HG03521 (cell line): ENCODE data around the gene DKK2.
A peak's percentile ranks its signal among the peaks of the same experiment; 100 is the strongest.

ENCODE experiments used
- ATAC-seq: cut with Tn5 transposase; IDR thresholded peaks from one replicate; pipeline ENCODE4 v1.9.1; 2021; ENCODE audit warnings: mild to moderate bottlenecking, moderate library complexity; ENCODE audit not compliant: unreplicated experiment

The DKK2 gene, protein sequence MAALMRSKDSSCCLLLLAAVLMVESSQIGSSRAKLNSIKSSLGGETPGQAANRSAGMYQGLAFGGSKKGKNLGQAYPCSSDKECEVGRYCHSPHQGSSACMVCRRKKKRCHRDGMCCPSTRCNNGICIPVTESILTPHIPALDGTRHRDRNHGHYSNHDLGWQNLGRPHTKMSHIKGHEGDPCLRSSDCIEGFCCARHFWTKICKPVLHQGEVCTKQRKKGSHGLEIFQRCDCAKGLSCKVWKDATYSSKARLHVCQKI

DNA sequence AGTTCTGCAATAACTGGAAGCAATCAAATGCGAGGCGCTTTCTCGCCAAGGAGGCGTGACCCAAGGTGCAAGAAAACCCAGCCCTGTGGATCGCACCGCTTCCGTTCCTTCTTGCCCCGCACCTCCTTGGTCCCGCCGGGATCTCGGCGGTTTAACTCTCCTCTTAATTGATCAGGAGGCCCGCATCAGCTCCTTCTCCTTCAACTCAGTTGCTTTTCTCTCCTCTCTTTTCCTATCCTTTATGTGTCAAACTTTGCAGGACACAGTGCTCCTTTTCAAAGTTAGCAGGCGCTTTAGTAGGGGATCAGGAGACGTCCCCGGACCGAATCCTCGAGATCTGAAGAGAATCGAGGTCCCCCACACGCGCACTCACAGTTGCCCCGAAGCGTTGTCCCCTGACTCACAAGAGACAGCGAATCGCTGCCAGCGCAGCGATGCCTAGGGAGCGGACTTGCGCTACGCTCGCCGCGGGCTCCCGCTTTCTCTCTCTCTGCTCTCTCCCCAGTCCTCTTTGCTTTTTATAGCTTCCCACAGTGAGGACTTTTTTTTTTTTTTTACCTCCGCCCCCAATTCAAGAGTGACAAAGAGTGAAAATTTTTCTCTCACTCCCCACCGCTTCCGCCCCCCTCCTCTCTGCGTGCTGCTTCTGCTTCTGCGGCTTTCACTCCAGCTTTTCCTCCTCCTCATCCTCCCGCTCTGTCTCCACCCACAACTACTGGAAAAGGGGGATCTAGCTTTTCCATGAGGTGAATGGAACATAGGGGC lies at the start of gene DKK2:
Gene DKK2, minus strand, starts transcription at position 495 of the 765 bp plus-strand sequence. CDS start 722 bp downstream, outside the sequence.
- ATAC-seq, result no peak

DNA sequence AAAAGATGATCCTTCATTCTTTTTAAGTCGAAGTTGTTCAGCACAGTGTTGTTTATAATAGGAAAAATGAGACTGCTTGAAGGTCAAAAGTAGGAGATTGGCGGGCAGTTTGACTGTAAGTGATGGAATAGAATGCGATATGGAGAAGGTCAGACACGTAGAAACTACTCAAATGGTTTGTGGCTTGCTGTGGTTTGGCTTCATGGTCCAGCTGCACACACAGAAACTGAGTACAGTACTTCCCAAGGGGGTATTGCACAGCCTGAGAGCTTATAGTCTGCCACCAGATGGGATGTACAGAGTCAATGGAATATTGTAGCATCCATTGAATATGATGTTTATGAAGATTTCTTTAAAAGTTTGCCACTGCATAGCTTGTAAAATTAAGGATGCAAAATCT lies 41.1 kb upstream of the DKK2 start:
- ATAC-seq, result no peak

DNA sequence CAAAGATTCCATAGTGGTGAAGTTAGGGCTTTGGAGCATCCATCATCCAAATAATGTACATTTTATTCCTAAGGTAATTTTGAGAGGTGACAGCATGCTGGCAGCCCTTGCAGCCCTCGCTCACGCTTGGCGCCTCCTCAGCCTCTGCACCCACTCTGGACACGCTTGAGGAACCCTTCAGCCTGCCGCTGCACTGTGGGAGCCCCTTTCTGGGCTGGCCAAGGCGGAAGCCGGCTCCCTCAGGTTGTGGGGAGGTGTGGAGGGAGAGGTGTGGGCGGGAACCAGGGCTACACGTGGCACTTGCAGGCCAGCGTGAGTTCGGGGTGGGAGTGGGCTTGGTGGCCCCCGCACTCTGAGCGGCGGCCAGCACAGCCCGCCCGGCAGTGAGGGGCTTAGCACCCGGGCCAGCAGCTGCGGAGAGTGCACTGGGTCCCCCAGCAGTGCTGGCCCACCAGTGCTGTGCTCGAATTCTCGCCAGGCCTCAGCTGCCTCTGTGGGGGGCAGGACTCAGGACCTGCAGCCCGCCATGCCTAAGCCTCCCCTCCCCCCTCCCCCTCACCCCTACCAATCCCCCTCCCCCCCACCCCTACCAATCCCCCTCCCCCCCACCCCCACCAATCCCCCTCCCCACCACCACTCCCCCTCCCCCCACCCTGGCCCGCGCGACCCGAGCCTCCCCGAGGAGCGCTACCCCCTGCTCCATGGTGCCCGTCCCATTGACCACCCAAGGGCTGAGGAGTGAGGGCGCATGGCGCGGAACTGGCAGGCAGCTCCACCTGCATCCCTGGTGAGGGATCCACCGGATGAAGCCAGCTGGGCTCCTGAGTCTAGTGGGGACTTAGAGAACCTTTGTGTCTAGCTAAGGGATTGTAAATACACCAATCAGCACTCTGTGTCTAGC lies 37.0 kb upstream of the DKK2 start:
- no peak for ATAC-seq

DNA sequence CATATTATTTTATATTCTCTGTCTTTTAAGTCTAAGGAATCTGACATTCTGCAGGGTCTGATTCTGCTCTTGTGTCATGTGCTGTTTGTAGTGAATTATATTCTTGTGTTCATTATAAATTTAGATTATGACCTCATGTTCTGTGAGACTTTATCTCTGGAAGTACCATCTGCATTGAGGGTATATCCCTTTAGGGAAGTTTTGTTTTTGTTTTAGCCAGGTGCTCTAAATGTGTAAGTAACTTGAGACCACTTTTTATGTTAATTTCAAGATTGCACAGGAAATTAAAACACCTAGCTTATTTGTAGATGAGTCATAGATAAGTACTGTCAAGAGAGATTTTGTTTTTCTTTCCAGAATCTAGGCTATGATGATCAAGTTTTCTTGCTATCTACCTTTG lies 35.0 kb upstream of the DKK2 start:
- ATAC-seq, result no peak

DNA sequence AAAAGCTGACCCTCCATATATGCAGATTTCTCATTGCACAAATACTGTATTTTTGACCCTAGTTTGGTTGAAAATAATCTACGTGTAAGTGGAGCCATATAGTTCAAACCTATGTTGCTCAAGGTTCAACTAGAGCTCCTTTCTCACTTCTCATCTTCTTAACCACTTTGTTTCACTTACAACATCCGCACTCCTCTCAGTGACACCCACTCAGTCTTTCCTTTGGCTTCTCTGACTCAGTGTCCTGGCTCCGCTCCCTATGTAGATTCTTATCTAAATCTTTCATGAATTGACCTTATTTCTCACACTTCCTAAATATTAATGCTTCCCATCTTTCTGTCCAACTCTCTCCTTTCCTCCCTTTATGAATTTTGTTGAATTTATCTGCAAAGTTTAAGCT lies 32.9 kb upstream of the DKK2 start:
- peak; percentile 45 for ATAC-seq

DNA sequence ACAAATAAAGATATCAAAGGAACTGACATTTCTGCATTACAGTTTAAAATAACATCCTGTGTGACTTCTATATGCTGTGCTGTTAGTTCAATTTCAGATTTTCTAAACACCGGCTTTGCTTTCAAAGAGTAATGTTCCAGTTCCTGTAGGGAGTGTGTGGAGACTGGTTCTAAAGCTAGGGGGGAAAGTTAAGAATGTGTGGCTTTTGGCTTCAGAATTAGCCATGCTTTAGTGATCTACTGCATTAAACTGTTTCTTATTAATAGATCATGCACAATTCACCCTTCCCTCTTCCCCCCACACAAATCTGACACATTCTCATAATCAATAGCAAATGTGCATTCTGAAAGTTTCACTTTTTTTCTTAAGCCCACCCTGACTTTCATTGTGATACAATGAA lies 32.0 kb upstream of the DKK2 start:
- ATAC-seq, result no peak

DNA sequence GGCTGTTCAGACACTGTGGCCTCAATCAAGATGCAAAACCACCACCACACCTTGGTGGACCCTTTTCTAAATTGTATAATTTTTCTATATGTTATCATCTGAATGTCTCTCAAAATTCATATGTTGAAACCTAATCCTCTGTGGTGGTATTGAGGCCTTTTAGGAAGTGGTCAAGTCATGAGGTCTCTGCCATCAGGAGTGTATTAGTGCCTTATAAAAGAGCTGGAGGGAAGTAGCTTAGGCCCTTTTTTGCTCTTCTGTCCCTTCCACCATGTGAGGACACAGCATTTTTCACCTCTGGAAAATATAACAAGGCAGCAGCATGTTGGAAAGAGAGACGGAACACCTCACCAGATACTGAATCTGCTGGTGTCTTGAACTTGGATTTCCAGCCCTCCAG lies 30.5 kb upstream of the DKK2 start:
- ATAC-seq, result no peak

DNA sequence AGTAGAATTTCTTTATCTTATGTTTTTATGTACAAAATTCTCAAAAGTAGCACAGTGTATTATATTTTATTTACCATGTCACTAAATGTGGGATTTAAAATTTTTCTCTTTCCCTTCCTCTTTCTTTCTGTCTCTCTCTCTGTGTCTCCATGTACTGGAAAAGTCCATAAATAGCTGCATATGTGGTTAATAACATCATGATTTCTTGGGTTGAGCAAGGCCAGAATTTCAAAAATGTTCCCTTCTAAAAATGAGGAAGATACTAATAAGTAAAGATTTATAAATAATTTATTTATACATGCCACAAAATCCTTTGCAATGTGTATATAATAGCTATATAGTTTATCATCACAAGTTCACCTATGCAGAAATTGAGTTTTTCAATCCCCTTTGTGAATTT lies 29.1 kb upstream of the DKK2 start:
- ATAC-seq, result no peak

DNA sequence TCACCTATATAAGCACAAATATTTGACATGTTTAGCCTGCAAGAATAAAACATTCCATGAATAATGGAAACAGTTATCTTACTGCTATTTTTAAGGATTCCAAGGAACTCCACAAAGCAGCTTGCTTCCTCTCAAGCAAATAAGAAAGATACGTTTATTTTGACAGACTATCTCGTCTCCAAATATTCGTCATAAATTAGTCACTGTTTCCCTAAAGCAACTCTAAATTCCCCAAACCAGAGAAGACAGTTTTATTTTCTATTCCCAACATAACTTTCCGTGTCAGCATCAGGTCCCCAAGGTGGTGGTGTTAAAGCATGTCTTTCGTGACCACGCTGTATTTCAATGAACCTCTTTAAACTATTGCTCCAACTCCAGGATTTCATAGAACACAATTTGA lies 24.3 kb upstream of the DKK2 start:
- no peak for ATAC-seq

DNA sequence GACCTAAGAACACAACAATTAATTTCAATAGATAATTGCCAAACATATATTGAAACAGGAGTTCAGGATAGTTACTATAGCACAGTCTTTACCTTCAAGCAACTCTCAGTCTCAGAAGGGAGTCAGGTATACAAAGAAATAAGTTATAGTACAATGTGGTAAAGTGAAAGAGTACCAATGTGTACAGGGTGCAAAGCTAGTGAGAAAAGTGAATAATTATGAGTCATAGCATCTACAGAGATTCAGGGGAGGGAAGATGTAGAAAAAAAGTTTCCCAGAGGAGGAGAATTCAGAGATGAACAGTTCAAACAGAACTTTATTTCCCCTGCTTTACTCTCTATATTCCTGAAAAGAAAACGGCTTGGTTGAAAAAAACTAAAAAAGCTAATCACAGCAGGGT lies 22.7 kb upstream of the DKK2 start:
- ATAC-seq, result no peak

DNA sequence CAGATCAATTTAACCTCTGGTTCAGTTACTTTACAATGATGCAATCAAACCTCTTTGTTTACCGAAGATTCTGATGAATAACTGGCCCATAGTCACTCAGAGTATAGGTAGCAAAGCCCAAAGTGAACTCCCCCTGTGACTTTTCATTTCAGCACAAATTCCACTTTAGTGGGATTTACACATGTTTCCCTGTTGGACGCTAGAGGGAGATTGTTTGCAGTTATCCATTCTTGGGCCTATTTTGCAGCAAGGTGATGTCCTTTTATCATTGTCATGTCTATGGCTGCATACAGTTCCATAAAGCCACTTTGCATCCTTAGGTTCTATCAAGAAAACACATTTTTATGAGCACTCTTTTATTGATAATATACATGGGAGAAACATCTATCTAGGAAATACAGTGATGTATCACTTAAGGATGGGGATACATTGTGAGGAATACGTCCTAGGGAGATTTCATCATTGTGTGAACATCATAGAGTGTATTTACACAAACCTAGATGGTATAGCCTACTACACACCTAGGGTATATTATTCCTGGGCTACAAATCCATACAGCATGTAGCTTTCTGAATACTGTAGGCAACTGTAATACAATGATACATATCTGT lies 14.5 kb upstream of the DKK2 start:
- no peak for ATAC-seq

DNA sequence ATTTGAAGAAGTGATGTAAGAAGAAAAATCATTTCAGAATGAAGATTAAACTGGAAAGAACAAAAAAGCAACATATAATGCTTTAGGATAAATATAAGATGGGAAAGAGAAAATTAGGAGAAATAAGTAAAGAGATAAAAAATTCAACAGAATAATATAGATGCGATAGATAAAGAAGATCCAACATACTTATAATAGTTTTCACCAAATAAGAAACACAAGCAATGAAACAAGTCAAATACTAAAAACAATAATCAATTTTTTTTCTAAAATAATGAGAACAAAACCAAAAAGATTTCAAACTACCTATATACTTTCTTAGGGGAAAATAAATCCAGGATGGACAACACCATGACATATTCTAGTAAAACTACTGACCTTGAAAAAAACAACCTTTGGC lies 10.1 kb upstream of the DKK2 start:
- no peak for ATAC-seq

DNA sequence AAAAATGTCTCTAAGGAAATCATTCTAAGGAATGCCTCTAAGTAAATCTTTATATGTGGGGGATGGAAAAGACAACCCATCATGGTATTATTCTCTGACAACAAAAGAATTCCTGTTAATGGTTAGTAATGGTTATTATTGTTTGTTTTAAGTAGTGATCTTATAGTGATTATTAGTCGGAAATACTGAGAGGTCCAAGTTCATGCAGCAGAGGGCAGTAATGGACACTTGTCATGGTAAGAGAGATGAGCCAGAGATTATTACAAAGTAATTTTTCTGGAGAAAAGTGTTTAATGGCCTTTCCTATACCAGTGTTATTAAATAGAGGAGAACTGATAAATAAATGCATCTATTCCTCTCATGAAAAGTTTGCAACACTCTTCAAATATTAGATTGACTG lies 8.1 kb upstream of the DKK2 start:
- ATAC-seq, result no peak

DNA sequence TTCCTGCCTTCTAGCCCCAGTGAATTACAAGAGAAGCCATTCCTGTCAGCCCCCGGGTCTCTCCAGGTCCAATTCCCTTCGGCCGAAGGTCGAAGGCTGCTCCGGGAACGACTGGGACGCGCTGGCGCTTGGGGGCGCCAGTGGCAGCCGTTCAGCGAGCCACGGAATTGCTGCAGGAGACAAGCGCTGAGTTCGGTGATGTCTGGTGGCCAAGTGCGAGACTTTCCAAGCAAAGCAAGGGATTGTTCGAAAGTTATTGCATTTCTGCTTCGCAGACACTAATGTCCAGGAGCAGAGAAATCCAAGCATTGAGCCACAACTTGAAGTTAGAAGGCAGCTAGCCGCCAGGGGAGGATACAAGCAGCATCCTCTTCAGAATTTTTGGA lies 1.1 kb upstream of the DKK2 start:
- no peak for ATAC-seq

DNA sequence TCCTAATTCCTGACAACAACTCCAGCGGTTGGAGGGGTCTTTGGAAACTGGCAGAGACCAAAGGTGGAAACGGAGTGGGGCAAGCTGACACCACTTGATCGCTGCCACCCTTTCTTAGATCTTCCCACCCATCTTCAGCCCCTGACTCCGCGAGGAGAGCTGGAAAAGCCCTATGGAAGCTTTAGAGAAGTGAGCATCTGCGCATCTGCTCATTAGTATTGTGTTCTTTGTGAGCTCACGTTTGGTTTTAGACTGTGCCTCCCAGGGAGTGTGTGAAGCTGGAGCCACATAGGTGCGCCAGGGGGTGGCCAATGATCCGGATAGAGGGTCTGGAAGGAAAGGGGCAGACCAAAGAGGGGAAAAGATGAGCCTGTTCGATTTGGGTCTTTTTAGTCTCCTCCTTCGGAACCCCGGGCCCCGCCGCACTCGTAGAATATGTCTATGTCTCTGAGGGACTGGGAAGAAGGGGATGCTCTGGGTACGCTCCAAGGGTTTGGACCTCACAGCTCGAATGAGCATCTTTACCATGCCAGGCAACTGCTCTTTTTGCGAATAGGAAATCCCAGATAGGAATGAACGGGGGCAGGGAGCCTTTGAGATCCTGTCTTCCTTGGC lies 578 bp upstream of the DKK2 start:
- no peak for ATAC-seq

DNA sequence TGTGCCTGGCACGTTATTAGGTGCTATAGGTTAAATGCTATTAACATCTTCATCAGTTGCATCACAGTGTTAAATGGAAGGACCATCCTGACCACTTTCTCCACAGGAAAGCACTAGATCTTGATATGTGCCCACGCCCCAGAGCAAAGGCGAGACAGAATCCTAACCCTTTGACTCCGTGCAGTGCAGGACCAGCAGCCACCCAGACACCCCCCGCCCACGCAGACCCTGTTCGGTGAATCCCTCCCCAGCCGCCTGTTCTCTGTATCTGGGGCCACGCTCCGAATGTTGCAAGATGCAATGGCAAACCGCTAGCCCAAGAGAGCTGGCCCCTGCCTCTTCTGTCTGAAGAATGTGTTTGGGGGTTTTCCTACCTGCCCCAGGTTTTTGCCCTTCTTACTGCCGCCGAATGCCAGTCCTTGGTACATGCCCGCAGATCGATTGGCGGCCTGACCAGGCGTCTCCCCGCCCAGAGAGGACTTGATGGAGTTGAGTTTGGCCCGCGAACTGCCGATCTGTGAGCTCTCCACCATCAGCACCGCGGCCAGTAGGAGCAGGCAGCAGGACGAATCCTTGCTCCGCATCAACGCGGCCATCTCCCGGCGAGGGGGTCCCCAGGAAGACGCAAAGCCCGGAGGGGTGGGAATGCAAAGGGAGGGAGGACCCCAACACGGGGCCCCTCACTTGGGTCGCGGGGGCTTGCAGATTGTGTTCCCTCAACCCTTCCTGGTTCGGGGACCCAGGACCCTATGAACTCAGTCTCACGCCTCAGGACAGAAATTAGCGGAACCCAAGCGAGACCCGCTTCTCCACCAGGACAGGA lies 906 bp downstream of the DKK2 start:
- no peak for ATAC-seq

DNA sequence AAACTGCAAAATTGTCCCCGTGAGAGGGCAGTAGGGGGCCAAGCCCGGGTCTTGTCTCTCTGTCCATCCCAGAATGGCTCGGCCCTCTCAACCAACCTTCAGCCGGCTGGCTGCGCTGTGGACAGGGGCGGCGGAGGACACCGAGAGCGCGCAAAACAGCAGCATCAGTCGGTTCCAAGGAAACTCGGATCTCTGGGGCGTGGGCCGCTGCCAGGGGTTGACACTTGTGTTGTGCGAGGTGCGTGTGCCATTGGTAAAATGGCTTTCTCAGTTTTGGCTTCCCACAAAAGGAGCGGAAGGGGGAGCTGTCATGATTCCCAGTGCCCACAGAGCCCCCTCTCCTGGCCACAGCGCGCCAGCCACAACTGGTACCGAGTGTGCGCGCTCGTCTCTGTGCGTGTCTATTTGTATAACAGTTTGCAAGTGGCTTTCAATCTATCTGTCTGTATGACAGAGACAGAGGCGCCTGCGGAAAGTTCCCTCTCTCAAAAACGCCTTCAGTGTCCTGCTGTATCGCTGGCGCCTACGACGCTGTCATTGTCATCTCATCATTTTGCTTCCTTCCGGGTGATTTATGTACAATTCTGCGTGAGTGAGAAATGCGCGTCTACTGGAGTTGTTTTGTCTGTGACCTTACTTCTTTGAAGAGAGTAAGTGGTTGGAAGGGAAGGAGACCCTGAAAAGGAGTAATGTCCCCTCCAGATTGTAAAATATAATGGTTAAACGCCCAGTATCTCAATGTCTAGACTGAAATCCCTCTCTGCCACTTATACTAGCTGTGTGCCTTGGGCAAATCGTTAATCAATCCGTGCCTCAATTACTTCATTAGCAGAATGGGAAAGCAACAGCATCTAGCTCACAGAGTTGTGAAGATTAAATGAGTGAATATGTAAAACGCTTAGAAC lies 1.8 kb downstream of the DKK2 start:
- no peak for ATAC-seq

DNA sequence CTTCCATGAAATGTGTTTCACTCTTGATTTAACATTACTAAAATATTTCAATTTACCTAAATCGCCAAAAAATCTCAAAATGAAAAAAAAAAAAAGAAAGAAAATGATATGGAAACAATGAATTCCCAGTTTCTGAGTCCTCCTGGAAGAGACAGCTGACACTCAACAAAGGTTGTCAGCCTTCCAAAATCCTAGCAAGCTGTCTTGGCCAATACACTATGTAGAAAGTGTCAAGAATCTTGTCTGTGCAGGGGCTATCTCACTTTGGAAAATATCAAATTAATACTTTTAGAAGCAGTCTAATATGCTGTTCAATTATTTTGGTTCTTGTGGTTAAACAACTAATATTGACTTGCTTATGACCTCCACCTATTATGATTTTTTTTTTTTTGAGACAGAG lies 8.7 kb downstream of the DKK2 start:
- no peak for ATAC-seq

DNA sequence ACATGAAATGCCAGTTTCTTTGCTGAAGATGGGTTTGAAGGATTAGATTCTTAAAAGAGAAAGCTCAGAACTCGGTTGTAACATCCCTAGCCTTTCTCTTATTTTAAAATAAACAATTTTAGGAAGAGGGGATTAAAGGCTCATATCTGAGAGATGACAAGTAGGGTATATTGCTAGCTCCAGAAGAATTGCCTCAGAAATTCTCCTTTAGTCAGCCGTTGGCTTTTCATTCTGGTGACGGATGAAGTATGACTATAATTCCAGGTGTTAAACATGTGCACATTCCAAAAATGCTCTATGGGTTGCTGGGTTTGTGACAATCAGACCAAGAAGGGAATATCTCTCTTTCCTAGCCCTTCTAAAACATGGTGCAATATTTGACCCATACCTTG lies 17.8 kb downstream of the DKK2 start:
- no peak for ATAC-seq
